Head of caudate nucleus (tissue), 42 donors: ENCODE measurements around the gene SLC39A3.
"Not testable (repeated sequence)": the region's sequence is repeated elsewhere in the genome, so short reads cannot be mapped to it uniquely, and the experiment has no call there.

Experiments
- DNase-seq, 42 donors: peaks; one replicate each; pipeline versions ENCODE4 v3.0.0 to v3.0.0-alpha.2; 2020 to 2021; ENCODE audit warnings: mixed read lengths in 7 of 42
- intact Hi-C: fragments of 100-400 bp; cut with DNase I; formaldehyde crosslinking; loops from one replicate; pipeline ENCODE4 v1.15.0; 2022

SLC39A3 gene

DNA sequence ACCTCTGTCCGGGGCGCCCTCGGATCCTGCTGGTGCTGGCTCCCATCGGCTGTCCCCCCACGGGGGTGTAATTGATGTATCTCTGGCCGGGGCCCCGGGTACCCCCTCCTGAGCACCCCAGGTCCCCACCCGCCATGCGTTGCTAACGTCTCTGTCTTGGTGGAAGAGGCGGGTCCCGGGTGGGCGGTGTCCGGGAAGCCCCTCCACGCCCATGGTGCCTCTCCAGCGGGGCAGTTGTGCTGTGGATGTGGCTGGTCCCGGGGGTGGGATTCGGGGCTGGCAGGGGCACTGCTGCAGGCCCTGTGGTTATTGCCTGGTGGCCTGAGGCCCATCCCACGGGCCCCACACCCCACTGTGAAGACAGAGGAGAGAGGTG, 23.6 kb downstream of the SLC39A3 start:
- no peak for DNase-seq
- intact Hi-C loops, result no loop called here

GRCh38 chr19:2715470-2716274, 24.1 kb downstream of the SLC39A3 start:
- intact Hi-C loops, result no loop called here

DNA sequence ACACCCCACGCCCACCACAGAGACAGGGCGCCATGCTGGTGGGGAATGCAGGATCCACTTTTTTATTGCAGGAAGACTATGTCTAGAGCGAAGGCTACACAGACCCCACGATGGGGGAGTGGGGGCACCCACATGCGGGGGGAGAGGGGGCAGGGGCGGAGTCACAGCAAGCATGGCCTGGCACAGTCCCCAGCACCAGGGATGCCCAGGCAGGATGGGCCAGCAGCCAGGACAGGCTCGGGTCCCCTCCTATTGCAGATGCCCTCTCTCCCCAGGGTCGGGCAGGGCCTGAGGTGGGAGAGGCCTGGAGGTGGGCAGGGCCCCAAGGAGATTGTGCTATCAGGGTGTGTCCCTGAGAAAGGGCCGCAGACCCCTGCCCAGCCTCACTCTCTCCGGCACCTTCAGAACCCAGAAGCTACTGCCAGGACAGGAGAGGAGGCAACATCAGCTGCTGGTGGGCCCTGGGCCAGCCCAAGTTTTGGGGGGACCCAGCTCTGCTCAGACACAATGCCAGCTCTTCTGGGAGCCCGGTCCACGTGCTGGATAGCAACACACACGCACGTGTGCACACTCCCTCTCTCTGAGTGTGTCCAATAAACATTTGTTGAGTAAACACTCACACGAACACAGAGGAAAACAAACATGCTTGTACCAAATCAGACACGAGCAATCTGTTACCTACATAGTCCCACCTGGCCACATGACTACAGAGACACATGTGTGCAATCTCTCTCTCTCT, 25.1 kb downstream of the SLC39A3 start:
- no peak for DNase-seq
- intact Hi-C loops, result no loop called here

More at GRCh38 chr19:2715470-2716274, 24.1 kb downstream of the SLC39A3 start:
- DNase-seq, result no peak

DNA sequence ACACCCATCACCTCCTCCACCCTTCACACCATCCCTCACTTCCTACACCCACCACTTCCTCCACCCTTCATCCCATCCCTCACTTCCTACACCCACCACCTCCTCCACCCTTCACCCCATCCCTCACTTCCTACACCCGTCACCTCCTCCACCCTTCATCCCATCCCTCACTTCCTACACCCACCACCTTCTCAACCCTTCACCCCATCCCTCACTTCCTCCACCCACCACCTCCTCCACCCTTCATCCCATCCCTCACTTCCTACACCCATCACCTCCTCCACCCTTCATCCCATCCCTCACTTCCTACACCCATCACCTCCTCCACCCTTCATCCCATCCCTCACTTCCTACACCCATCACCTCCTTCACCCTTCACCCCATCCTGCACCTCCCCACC, 25.7 kb downstream of the SLC39A3 start:
- intact Hi-C loops, DNase-seq: not testable (repeated sequence)

- intact Hi-C loops, DNase-seq: not testable (repeated sequence)
These were observed 26.6 kb downstream of the SLC39A3 start for GRCh38 chr19:2713170-2713569.

DNA sequence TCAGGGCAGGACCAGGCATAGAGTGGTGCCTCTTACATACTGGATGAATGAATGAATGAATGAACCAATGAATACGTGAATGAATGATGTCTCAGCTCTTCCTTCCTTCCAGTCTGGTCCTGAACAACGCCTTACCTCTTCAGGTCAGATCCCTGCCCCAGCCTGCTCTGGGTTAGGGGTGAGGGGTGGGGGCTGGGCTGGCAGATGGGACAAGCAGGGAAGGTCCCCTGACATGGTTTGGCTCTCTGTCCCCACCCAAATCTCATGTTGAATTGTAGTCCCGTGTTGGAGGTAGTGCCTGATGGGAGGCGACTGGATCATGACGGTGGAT, 28.0 kb downstream of the SLC39A3 start:
- intact Hi-C loops, result no loop called here

GRCh38 chr19:2711172-2711874, 28.5 kb downstream of the SLC39A3 start:
- intact Hi-C loops, result no loop called here
- DNase-seq, result peak in 1 of 42 donors; percentile 32

More for the DNA sequence above, 28.0 kb downstream of the SLC39A3 start:
- no peak for DNase-seq

DNA sequence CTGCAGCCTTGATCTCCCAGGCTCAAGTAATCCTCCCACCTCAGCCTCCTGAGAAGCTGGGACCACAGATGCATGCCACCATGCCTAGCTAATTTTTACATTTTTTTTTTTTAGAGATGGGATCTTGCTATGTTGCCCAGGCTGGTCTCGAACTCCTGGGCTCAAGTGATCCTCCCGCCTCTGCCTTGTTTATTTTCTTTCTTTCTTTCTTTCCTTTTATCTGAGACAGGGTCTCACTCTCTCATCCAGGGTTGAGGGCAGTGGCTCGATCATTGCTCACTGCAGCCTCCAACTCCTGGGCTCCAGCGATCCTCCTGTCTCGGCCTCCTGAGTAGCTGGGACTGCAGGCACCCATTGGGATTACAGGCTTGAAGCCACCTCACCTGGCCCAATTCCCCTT, 33.6 kb downstream of the SLC39A3 start:
- intact Hi-C loops, result loop anchor here (10.0 kb wide), 1 partner anchor 61 kb away; no protein-coding TSS in a partner anchor
- DNase-seq, result no peak

DNA sequence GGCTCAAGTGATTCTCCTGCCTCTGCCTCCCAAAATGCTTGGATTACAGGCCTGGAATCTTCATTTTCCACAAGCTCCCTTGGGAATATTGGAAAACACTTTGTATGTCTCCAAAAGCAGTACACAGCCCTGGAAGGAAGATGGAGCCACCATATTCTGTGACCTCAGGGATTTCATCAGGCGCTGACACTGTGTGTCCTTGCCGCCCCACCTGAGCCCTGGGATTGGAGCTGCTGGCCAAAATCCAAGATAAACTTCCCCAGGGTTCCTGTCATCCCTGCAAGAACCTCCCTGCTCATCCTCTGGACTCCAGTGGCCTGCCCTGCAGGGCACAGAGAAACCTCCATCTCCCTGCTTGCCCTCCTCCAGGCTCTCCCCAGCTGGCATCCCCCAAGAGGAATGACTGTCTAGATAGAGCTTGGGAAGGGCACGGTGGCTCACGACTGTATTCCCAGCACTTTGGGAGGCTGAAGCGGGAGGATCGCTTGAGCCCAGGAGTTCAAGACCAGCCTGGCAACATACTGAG, 36.1 kb downstream of the SLC39A3 start:
- intact Hi-C loops, result loop anchor here (5.0 to 10.0 kb wide), 2 partner anchors 39 to 59 kb away; partner anchors contain the start of gene SLC39A3

DNA sequence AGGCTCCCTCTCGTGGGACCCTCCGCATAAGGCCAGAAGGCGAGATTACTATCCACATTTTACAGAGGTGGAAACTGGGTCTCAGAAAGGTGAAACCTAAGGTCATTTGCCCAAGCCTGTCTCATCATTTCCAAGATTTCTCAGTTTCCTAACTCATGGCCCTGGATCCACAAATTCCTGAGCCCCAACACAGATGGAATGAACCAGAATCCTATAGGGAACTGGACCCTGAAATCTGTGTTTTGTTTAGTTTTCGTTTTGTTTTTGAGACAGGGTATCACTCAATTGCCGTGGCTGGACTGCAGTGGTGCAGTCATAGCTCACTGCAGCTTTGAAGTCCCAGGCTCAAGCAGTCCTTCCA, 36.8 kb downstream of the SLC39A3 start:
- intact Hi-C loops, result loop anchor here (5.0 to 10.0 kb wide), 2 partner anchors 39 to 58 kb away; partner anchors contain the start of gene SLC39A3

More for the DNA sequence above, 36.1 kb downstream of the SLC39A3 start:
- no peak for DNase-seq

GRCh38 chr19:2702170-2703076, 37.4 kb downstream of the SLC39A3 start, which contains the start of gene GNG7:
Gene GNG7, minus strand, starts transcription at chr19:2702694. Its CDS starts 182,006 bp downstream, at chr19:2520688.
- peak; percentile 86 to 100 (median 97) for DNase-seq
- intact Hi-C loops, result loop anchor here (5.0 to 10.0 kb wide), 2 partner anchors 40 to 58 kb away; partner anchors contain the start of gene SLC39A3

More for the DNA sequence above, 36.8 kb downstream of the SLC39A3 start:
- DNase-seq, result no peak

- DNase-seq, result no peak
- intact Hi-C loops, result loop anchor here (5.0 to 10.0 kb wide), 2 partner anchors 41 to 57 kb away; partner anchors contain the start of gene SLC39A3
These were observed 38.3 kb downstream of the SLC39A3 start for GRCh38 chr19:2701361-2702169.

DNA sequence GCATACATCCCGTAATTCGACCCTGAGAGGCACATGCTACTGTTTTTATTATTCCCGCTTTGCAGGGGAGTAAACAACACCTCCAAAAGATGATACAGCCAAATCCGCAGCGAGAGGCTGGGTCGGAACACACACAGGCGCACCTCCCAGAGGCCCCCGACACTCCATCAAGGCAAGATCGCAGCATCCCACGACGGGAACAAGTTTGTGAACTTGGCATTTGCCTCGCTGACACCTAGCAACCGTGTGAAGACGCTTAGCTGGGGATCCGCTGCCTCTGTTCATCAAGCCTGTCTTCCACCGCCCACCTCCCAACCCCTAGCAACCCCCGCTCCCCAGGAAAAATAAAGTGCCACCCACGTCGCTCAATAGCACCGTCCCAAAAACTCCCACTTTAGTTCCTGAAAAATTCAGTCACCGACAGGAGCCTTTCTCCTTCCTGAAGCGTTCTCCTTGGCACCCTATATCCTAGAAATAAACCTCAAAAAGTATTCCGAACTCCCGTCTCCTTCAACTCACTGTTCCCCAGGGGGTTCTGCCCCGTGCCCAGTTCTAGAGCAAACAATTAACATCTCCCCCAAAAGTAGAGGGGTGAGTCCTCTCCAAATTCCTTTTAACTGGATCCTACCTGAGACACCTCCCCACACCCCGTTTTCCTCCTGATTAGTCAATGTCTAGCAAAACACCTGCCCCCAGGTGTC, 39.0 kb downstream of the SLC39A3 start:
- DNase-seq, result peak; percentile 53 to 96 (median 83)
- intact Hi-C loops, result loop anchor here (5.0 to 10.0 kb wide), 2 partner anchors 41 to 56 kb away; partner anchors contain the start of gene SLC39A3

- DNase-seq, result no peak
- intact Hi-C loops, result loop anchor here (5.0 to 10.0 kb wide), 3 partner anchors 37 to 55 kb away; partner anchors contain the start of gene SLC39A3
These were observed 40.2 kb downstream of the SLC39A3 start for GRCh38 chr19:2699413-2700140.

DNA sequence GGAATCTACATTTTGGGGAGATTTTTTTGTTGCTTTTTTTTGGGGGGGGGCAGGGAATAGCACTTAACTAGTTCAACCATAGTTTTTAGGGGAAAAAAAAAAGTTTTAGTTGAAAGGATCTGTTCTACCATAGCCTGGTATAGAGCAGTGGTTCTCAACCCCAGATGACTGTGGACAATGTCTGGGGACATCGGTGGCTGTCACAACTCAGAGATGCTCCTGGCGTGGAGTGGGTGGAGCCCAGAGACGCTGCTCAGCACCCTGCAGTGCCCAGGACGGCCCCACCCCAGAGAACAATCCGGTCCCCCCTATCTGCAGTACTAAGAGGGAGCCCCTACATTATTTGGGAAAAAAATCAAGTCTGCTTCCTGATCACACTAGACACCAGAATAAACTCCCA, 45.6 kb downstream of the SLC39A3 start:
- intact Hi-C loops, result no loop called here
- peak in 4 of 42 donors; percentile 38 to 66 (median 58) for DNase-seq
